Measurements from ENCODE around the gene SPIN4.
A peak's percentile ranks its signal among the peaks of the same experiment; 100 is the strongest.
"Not testable (repeated sequence)": the region's sequence is repeated elsewhere in the genome, so short reads cannot be mapped to it uniquely, and the experiment has no call there.

Gene SPIN4

GRCh38 chrX:63350941-63351616 lies at the start of gene SPIN4:
Gene SPIN4, minus strand, starts transcription at chrX:63351332. Its CDS starts 513 bp downstream, at chrX:63350819.
- peak; percentile 82 for DNase-seq (ENCODE audit: low spot score)

GRCh38 chrX:63400340-63400739 lies 49.2 kb upstream of the SPIN4 start:
- DNase-seq (ENCODE audit: low spot score) = no peak

- no peak for DNase-seq (ENCODE audit: low spot score)
Measured at GRCh38 chrX:63394872-63395271, 43.7 kb upstream of the SPIN4 start.

- DNase-seq (ENCODE audit: low spot score) = not testable (repeated sequence)
Measured at GRCh38 chrX:63393094-63393493, 42.0 kb upstream of the SPIN4 start.

GRCh38 chrX:63387411-63387810 lies 36.3 kb upstream of the SPIN4 start:
- DNase-seq (ENCODE audit: low spot score) = no peak

- not testable (repeated sequence) for DNase-seq (ENCODE audit: low spot score)
Measured at GRCh38 chrX:63384263-63384662, 33.1 kb upstream of the SPIN4 start.

- DNase-seq (ENCODE audit: low spot score) = not testable (repeated sequence)
Measured at GRCh38 chrX:63373012-63373411, 21.9 kb upstream of the SPIN4 start.

GRCh38 chrX:63367699-63368098 lies 16.6 kb upstream of the SPIN4 start:
- not testable (repeated sequence) for DNase-seq (ENCODE audit: low spot score)

- no peak for DNase-seq (ENCODE audit: low spot score)
Measured at GRCh38 chrX:63363788-63364187, 12.7 kb upstream of the SPIN4 start.

GRCh38 chrX:63361494-63361893 lies 10.4 kb upstream of the SPIN4 start:
- DNase-seq (ENCODE audit: low spot score) = no peak

GRCh38 chrX:63354484-63354883 lies 3.4 kb upstream of the SPIN4 start:
- DNase-seq (ENCODE audit: low spot score) = no peak

GRCh38 chrX:63350465-63350877 lies 661 bp downstream of the SPIN4 start:
- DNase-seq (ENCODE audit: low spot score) = peak; percentile 28

GRCh38 chrX:63349307-63349706 lies 1.8 kb downstream of the SPIN4 start:
- DNase-seq (ENCODE audit: low spot score) = no peak

GRCh38 chrX:63330681-63331080 lies 20.5 kb downstream of the SPIN4 start:
- no peak for DNase-seq (ENCODE audit: low spot score)

- DNase-seq (ENCODE audit: low spot score) = no peak
Measured at GRCh38 chrX:63327788-63328187, 23.3 kb downstream of the SPIN4 start.

- DNase-seq (ENCODE audit: low spot score) = no peak
Measured at GRCh38 chrX:63299596-63299995, 51.5 kb downstream of the SPIN4 start.

Data from putamen (tissue), 1 donor.